Ascending aorta (tissue), 2 donors: Measurements from ENCODE around the gene MATCAP1. TPM values are rescaled to one million over a fixed set of nuclear protein-coding genes. Genes with fewer than 3 reads are reported as not detected.

Experiments used
- DNase-seq, 2 donors: peaks; one replicate each; pipeline ENCODE4 v3.0.0-alpha.2; 2019; ENCODE audit warnings: low spot score in 2 of 2
- H3K27ac ChIP-seq, 2 donors: fragments of 200-600 bp; sonication (generic); one replicate each; pipeline ENCODE4 v1.5.1; 2016 to 2017; ENCODE audit warnings: mild to moderate bottlenecking in 1 of 2
- H3K27me3 ChIP-seq: fragments of 200-600 bp; sonication (generic); one replicate; pipeline ENCODE4 v1.5.1; 2017
- H3K36me3 ChIP-seq, 2 donors: fragments of 200-600 bp; sonication (generic); one replicate each; pipeline ENCODE4 v1.5.1; 2016
- H3K4me1 ChIP-seq, 2 donors: fragments of 200-600 bp; sonication (generic); one replicate each; pipeline ENCODE4 v1.5.1; 2016 to 2017; ENCODE audit warnings: mild to moderate bottlenecking in 1 of 2
- H3K4me3 ChIP-seq, 2 donors: fragments of 200-600 bp; sonication (generic); one replicate each; pipeline ENCODE4 v1.5.1; 2016 to 2017; ENCODE audit warnings: mild to moderate bottlenecking in 1 of 2
- H3K9me3 ChIP-seq, 2 donors: fragments of 200-600 bp; sonication (generic); one replicate each; pipeline ENCODE4 v1.5.1; 2016
- intact Hi-C: fragments of 100-400 bp; cut with DNase I; formaldehyde crosslinking; loops from one replicate; pipeline ENCODE4 v1.15.1; 2023
- total RNA-seq: library from RNA; depleted of rRNA; stranded (reverse); fragments of >200 nt; gene quantifications from one replicate; pipeline ENCODE4 v1.1.0, GENCODE V29; 2016
- TF ChIP-seq, protein P1 (sequence below), 3 experiments: fragments of 200-600 bp in 2 of 3; fragments of 450-650 bp in 1 of 3; sonication (generic) in 2 of 3; IDR thresholded peaks; one replicate each; pipeline ENCODE4 v1.5.1; 2016 to 2019; ENCODE audit warnings: antibody characterized with exemption in 3 of 3, mild to moderate bottlenecking in 1 of 3, moderate library complexity in 1 of 3

The MATCAP1 gene
- total RNA-seq, 1 donor from 2014 or later = 18.9 TPM

DNA sequence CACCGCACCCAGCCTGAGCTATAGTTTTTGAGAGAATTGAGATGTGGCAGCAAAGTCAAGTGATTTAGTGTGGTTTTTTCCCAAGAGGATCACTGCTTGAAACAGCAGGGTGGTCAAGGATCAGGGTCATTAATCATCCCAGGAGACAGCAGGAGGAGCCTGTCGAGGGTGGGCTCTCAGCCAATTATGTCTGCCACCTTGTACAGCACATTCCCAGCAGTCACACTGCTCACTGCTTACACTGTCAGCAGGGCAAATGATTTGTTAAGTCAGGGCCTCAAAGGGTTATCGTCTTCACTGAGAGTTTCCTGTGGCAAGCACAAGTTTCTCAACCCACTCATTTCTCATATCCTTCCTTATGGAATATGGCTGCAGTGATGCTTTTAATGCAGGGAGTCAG, 46.2 kb downstream of the MATCAP1 start:
- DNase-seq = no peak
- H3K36me3 ChIP-seq = peaks cover 81 to 90% of the 10 kb centered on the region in 2 donors
- intact Hi-C loops = no loop called here
- TF ChIP-seq, protein P1, sequence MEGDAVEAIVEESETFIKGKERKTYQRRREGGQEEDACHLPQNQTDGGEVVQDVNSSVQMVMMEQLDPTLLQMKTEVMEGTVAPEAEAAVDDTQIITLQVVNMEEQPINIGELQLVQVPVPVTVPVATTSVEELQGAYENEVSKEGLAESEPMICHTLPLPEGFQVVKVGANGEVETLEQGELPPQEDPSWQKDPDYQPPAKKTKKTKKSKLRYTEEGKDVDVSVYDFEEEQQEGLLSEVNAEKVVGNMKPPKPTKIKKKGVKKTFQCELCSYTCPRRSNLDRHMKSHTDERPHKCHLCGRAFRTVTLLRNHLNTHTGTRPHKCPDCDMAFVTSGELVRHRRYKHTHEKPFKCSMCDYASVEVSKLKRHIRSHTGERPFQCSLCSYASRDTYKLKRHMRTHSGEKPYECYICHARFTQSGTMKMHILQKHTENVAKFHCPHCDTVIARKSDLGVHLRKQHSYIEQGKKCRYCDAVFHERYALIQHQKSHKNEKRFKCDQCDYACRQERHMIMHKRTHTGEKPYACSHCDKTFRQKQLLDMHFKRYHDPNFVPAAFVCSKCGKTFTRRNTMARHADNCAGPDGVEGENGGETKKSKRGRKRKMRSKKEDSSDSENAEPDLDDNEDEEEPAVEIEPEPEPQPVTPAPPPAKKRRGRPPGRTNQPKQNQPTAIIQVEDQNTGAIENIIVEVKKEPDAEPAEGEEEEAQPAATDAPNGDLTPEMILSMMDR (IDR thresholded peaks at IDR 0.05) = no peak
- H3K9me3 ChIP-seq = no peaks in the 10 kb centered on the region
- no peaks in the 10 kb centered on the region for H3K4me1 ChIP-seq
- no peak overlapping the region for H3K4me3 ChIP-seq
- no peak overlapping the region for H3K27ac ChIP-seq
- no peaks in the 10 kb centered on the region for H3K27me3 ChIP-seq

DNA sequence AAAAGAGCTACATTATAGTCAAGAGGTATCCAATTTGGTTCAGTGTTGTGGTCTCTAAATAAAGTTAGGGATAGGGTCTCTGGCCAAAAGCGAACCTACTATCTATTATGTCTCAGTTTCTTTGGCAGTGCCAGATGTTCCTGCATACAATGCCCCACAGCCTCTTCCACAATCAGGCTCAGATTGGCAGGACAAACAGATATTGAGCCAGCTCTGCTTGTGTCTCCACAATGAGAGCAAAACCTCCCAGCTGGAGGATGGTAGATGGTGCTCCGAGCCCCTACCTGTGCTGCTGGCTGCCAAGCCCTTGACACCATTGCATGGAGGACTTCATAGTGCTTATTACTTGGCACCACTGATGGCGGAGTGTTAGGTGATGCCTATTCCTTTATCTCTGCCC, 54.3 kb downstream of the MATCAP1 start:
- no peaks in the 10 kb centered on the region for H3K27me3 ChIP-seq
- no peak overlapping the region for H3K4me3 ChIP-seq
- no peak overlapping the region for H3K27ac ChIP-seq
- no peaks in the 10 kb centered on the region for H3K4me1 ChIP-seq
- TF ChIP-seq, protein P1 (IDR thresholded peaks at IDR 0.05) = no peak
- no peaks in the 10 kb centered on the region for H3K9me3 ChIP-seq
- intact Hi-C loops = no loop called here
- DNase-seq = no peak
- H3K36me3 ChIP-seq = peaks cover 46 to 58% of the 10 kb centered on the region in 2 donors

DNA sequence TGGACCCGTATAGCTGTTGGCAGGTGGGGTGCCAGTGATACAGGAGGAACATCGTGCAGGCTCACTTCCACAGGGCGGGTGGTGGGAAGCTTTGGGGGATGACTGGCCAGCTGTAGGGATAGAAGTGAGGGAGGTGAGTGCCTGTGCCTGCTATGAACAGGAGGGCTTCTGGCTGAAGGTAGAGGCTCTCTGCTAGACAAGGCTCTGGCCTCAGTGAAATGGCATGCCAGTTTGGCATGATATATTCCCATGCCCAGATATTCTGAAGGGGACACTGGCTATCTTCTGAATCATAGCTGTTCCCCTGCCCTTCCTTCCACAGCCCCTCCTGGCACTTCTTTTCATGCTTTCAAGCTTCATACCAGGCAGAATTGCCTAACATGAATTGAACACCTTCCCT, 54.9 kb downstream of the MATCAP1 start:
- peaks cover 46 to 58% of the 10 kb centered on the region in 2 donors for H3K36me3 ChIP-seq
- DNase-seq = no peak
- H3K9me3 ChIP-seq = no peaks in the 10 kb centered on the region
- H3K4me1 ChIP-seq = no peaks in the 10 kb centered on the region
- H3K27me3 ChIP-seq = no peaks in the 10 kb centered on the region
- intact Hi-C loops = no loop called here
- no peak overlapping the region for H3K4me3 ChIP-seq
- TF ChIP-seq, protein P1 (IDR thresholded peaks at IDR 0.05) = no peak
- H3K27ac ChIP-seq = no peak overlapping the region

DNA sequence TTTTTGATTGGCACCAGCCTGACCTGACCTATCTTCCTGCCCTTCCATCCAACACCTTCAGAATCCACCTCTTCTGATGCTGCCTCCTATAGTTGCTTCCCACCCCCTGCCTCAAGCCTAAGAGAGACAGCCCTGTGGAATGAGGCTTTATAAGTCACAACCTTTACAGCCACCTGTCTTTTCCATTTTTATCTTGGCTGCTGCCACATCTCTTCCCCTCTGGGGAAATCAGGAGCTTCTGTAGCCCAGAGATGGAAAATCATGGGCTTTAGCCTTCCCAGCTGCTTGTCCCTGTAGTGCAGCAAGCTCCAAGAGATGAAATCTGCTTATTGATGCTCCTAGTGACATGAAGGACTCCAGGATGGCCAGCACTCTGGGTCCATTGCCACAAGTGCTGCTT, 55.3 kb downstream of the MATCAP1 start:
- no peak overlapping the region for H3K4me3 ChIP-seq
- no peaks in the 10 kb centered on the region for H3K9me3 ChIP-seq
- DNase-seq = no peak
- H3K27ac ChIP-seq = no peak overlapping the region
- H3K4me1 ChIP-seq = no peaks in the 10 kb centered on the region
- H3K27me3 ChIP-seq = no peaks in the 10 kb centered on the region
- intact Hi-C loops = no loop called here
- TF ChIP-seq, protein P1 (IDR thresholded peaks at IDR 0.05) = no peak
- H3K36me3 ChIP-seq = peaks cover 50 to 56% of the 10 kb centered on the region in 2 donors

Other genes with a start within 250 kb of the MATCAP1 start
- 255 TPM for gene CIAO2B, start 249.6 kb downstream of the MATCAP1 start, total RNA-seq
- 40.0 TPM for gene CES2, start 248.4 kb downstream of the MATCAP1 start, total RNA-seq
- gene CES3, start 222.7 kb downstream of the MATCAP1 start, total RNA-seq = not detected
- 0.11 TPM for gene CES4A, start 195.4 kb downstream of the MATCAP1 start, total RNA-seq
- 59.1 TPM for gene CBFB, start 154.8 kb downstream of the MATCAP1 start, total RNA-seq
- gene PHAF1, start 74.0 kb downstream of the MATCAP1 start, total RNA-seq = 4.5 TPM
- gene B3GNT9, start 33.0 kb downstream of the MATCAP1 start, total RNA-seq = 40.7 TPM
- gene TRADD, start 24.1 kb downstream of the MATCAP1 start, total RNA-seq = 27.7 TPM
- 46.1 TPM for gene FBXL8, start 24.0 kb downstream of the MATCAP1 start, total RNA-seq
- gene HSF4, start 19.2 kb downstream of the MATCAP1 start, total RNA-seq = 64.9 TPM
- 87.6 TPM for gene NOL3, start 13.4 kb downstream of the MATCAP1 start, total RNA-seq
- gene EXOC3L1, start 6.2 kb upstream of the MATCAP1 start, total RNA-seq = 11.2 TPM
- 114 TPM for gene E2F4, start 8.2 kb upstream of the MATCAP1 start, total RNA-seq
- not detected for gene ELMO3, start 15.2 kb upstream of the MATCAP1 start, total RNA-seq
- 8.3 TPM for gene TMEM208, start 43.2 kb upstream of the MATCAP1 start, total RNA-seq
- gene FHOD1, start 63.5 kb upstream of the MATCAP1 start, total RNA-seq = 20.2 TPM
- gene SLC9A5, start 65.0 kb upstream of the MATCAP1 start, total RNA-seq = 13.5 TPM
- gene PLEKHG4, start 95.6 kb upstream of the MATCAP1 start, total RNA-seq = 3.7 TPM
- gene KCTD19, start 142.8 kb upstream of the MATCAP1 start, total RNA-seq = not detected
- not detected for gene LRRC36, start 142.9 kb upstream of the MATCAP1 start, total RNA-seq
- gene TPPP3, start 209.5 kb upstream of the MATCAP1 start, total RNA-seq = 2.8 TPM
- 82.7 TPM for gene ZDHHC1, start 232.5 kb upstream of the MATCAP1 start, total RNA-seq
- 2.4 TPM for gene HSD11B2, start 247.2 kb upstream of the MATCAP1 start, total RNA-seq